Right lobe of liver (tissue), 6 donors: ENCODE data around the gene RGS16. TPM values are rescaled to one million over a fixed set of nuclear protein-coding genes. Genes with fewer than 3 reads are reported as not detected.

Experiments
- ATAC-seq, 4 donors: fragments of 200-7000 bp; cut with Tn5 transposase; one replicate each; pipeline ENCODE4 v1.9.1; 2020; ENCODE audit warnings: mild to moderate bottlenecking in 4 of 4, moderate library complexity in 4 of 4
- DNase-seq, 3 donors: peaks; one replicate each; pipeline ENCODE4 v3.0.0-alpha.2; 2020
- H3K27ac ChIP-seq, 3 donors: fragments of 200-600 bp; one replicate each; pipeline ENCODE4 v1.8.0; 2022
- H3K27me3 ChIP-seq, 2 donors: fragments of 200-600 bp; one replicate each; pipeline ENCODE4 v1.8.0; 2022
- H3K36me3 ChIP-seq, 4 donors: fragments of 200-600 bp; sonication (generic) in 1 of 4; one replicate each; pipeline versions ENCODE4 v1.5.1 to v1.8.0; 2017 to 2022; ENCODE audit warnings: control low read depth in 1 of 4
- H3K4me1 ChIP-seq, 4 donors: fragments of 200-600 bp; sonication (generic) in 1 of 4; one replicate each; pipeline versions ENCODE4 v1.5.1 to v1.8.0; 2017 to 2022; ENCODE audit warnings: control low read depth in 1 of 4
- H3K4me3 ChIP-seq, 3 donors: fragments of 200-600 bp; one replicate each; pipeline ENCODE4 v1.8.0; 2022
- H3K9me3 ChIP-seq, 4 donors: fragments of 200-600 bp; sonication (generic) in 1 of 4; one replicate each; pipeline versions ENCODE4 v1.5.1 to v1.8.0; 2017 to 2022; ENCODE audit warnings: control low read depth in 1 of 4
- CTCF ChIP-seq, 4 donors: fragments of 200-600 bp in 3 of 4; fragments of 450-650 bp in 1 of 4; IDR thresholded peaks; one replicate each; pipeline versions ENCODE4 v1.5.1 to v1.8.0; 2016 to 2022; ENCODE audit warnings: antibody characterized with exemption in 4 of 4, mild to moderate bottlenecking in 2 of 4
- POLR2A ChIP-seq: fragments of 450-650 bp; IDR thresholded peaks from one replicate; pipeline ENCODE4 v1.6.1; 2017; ENCODE audit warnings: antibody characterized with exemption, mild to moderate bottlenecking
- WGBS: methylation state at CpG from one replicate; pipeline ENCODE4 v1.1.6; 2018; ENCODE audit warnings: low coverage, low lambda C conversion rate; ENCODE audit not compliant: insufficient coverage; ENCODE audit errors: missing lambda C conversion rate; 5-methylcytosine and 5-hydroxymethylcytosine counted together
- intact Hi-C, 2 donors: fragments of 100-400 bp; cut with DNase I; formaldehyde crosslinking; loops; one replicate each; pipeline versions ENCODE4 v1.11.2 to v1.14.1; 2022
- total RNA-seq, 6 experiments: library from RNA; depleted of rRNA in 2 of 6; stranded (reverse); fragments of >200 nt in 2 of 6; fragmentation: NEBNext Ultra II Directional in 3 of 6; extraction: Animal tissue kit (Norgen Biotek cat#: 25700) in 3 of 6; gene quantifications; one replicate each; pipeline versions ENCODE4 v1.1.0 to v1.2.4, GENCODE V29; 2016 to 2023
- donor health status: DM: no; HTN: yes; CAD: no.
- donor health status: DM: no; HTN: no; CAD: no.
- donor health status: DM: no; HTN: no; CAD: no.
- donor health status: DM: no; HTN: yes; CAD: no.
- donor health status: DM: no; HTN: yes; CAD: no.

Gene RGS16
- total RNA-seq, 6 experiments from 2014 or later, result 0.15 to 3.4 (median 0.99) TPM

DNA sequence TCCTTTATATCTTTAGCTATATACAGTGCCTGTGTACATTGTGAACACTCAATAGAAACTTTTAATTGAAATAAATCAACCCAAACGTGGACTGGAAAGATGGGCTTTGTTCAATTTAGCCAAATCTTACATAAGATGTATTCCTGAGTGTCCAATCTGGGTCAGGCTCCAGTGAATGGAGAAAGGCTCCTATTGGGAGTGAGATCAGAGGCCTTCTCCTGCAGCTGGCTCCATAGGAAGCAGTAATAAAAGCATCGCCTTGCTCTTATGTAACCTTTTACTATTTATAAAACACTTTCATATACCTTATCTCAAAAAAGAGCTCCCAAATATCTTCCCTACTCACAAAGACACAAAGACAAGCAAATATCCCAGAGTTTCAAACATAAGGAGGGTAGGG, 24.9 kb upstream of the RGS16 start:
- TF ChIP-seq POLR2A, result no peak
- TF ChIP-seq CTCF (IDR thresholded peaks at IDR 0.05), result no peak
- no peaks in the 10 kb centered on the region for H3K27me3 ChIP-seq
- H3K27ac ChIP-seq, result no peak overlapping the region
- intact Hi-C loops, result no loop called here
- H3K36me3 ChIP-seq, result no peaks in the 10 kb centered on the region
- DNase-seq (no peak), ATAC-seq (no peak)
- 52% methylated on average over 2 of the region's 2 CpGs for WGBS
- no peak overlapping the region for H3K4me3 ChIP-seq
- H3K4me1 ChIP-seq, result no peaks in the 10 kb centered on the region
- no peaks in the 10 kb centered on the region for H3K9me3 ChIP-seq

- intact Hi-C loops, result no loop called here
- DNase-seq (no peak), ATAC-seq (no peak)
- Histone ChIP-seq H3K4me1 (no peaks in the 10 kb centered on the region), H3K36me3 (no peaks in the 10 kb centered on the region), H3K27ac (no peak overlapping the region), H3K27me3 (no peaks in the 10 kb centered on the region), H3K4me3 (no peak overlapping the region), H3K9me3 (no peaks in the 10 kb centered on the region)
- TF ChIP-seq CTCF (IDR thresholded peaks at IDR 0.05) (no peak), POLR2A (no peak)
- 100% methylated on average over 1 of the region's 1 CpG for WGBS
Measured at GRCh38 chr1:182628657-182629056, 24.5 kb upstream of the RGS16 start.

DNA sequence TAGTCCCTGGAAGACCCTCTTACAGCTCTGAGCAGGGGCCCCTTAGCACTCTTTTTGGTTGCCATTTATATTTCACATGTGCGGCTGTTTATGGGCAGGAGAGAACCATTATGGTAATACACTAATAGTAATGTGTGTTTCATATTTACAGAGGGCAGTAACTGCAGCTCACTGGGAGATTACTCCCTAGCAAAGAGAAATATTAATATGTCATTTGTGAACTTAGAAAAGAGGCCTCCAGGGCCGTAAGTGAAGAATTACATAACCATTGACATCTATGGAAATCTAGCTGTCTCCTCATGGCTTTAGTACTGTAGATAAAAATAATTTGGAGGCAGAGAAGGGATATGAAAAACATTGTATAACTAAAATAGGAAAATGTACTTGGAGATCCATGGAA, 23.4 kb upstream of the RGS16 start:
- no peak overlapping the region for H3K4me3 ChIP-seq
- ATAC-seq, result no peak
- 75% methylated on average over 2 of the region's 2 CpGs for WGBS
- H3K27me3 ChIP-seq, result no peaks in the 10 kb centered on the region
- no peak for DNase-seq
- H3K9me3 ChIP-seq, result no peaks in the 10 kb centered on the region
- intact Hi-C loops, result no loop called here
- H3K4me1 ChIP-seq, result no peaks in the 10 kb centered on the region
- H3K36me3 ChIP-seq, result no peaks in the 10 kb centered on the region
- TF ChIP-seq POLR2A (no peak), CTCF (IDR thresholded peaks at IDR 0.05) (no peak)
- H3K27ac ChIP-seq, result no peak overlapping the region

DNA sequence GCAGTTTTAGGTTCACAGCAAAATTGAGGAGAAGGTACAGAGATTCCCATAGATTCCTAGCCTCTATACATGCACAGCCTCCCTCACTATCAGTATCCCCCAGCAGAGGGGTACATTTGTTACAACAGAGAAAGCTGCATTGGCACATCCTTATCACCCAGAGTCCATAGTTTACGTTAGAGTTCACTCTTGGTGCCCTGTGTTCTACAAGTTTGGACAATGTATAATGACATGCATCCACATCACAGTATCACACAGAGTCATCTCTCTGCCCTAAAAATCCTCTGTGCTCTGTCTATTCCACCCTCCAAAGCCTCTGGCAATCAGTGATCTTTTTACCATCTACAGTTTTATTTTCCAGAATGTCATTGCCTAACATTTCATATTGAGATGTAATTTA, 22.3 kb upstream of the RGS16 start:
- Histone ChIP-seq H3K4me1 (no peaks in the 10 kb centered on the region), H3K4me3 (no peak overlapping the region), H3K36me3 (no peaks in the 10 kb centered on the region), H3K27ac (no peak overlapping the region), H3K27me3 (no peaks in the 10 kb centered on the region), H3K9me3 (no peaks in the 10 kb centered on the region)
- no peak for DNase-seq
- peak in 2 of 4 donors; percentile 28 to 71 for ATAC-seq
- intact Hi-C loops, result no loop called here
- 25% methylated on average over 1 of the region's 1 CpG for WGBS
- TF ChIP-seq CTCF (IDR thresholded peaks at IDR 0.05), result no peak
- no peak for TF ChIP-seq POLR2A
